Measurements from ENCODE around the gene S100A1.

Gene S100A1

DNA sequence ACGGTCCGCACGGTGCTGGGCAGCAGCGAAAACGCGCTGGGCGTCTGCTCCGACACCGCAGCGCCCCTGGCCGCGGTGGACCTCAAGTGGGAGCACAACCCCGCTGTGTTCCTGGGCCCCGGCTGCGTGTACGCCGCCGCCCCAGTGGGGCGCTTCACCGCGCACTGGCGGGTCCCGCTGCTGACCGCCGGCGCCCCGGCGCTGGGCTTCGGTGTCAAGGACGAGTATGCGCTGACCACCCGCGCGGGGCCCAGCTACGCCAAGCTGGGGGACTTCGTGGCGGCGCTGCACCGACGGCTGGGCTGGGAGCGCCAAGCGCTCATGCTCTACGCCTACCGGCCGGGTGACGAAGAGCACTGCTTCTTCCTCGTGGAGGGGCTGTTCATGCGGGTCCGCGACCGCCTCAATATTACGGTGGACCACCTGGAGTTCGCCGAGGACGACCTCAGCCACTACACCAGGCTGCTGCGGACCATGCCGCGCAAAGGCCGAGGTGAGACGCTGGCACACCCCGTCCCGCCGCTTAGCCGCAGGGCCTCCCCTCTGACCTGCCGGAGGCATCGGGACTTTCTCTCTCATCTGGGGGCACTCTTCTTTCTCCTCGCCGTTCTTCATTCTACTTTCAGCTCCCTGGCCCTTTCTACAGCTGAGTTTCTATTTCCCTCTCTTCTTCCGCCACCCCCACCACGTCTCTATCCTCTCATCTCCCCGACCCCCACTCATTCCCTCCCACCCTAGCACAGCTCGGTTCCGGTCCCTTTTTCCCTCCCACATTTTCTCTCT lies 51.3 kb downstream of the S100A1 start:
- in situ Hi-C loops (cut with HindIII; ENCODE audit: low sequenced_read_pairs), result no loop called here

DNA sequence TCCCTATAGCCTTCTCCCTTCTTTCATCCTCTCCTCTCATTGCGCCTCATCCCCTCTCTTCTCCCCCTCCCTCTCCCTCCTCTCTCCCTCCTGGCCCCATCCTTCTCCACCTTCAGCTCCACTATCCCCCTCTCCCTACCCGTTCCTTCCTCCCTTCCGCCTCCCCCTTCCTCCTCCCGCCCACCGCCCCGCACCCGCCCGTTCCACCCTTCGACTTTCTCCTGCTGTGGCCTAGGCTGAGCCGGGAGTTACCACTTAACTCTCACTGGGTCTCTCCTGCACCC lies 51.8 kb downstream of the S100A1 start:
- in situ Hi-C loops (cut with HindIII; ENCODE audit: low sequenced_read_pairs), result no loop called here

All from DLD1 (cell line).